ENCODE measurements around the gene PYGO2.

Gene PYGO2

GRCh38 chr1:155000411-155000725, 38.8 kb upstream of the PYGO2 start:
- ATAC-seq, result peak; percentile 0

GRCh38 chr1:154999571-155000410, 38.2 kb upstream of the PYGO2 start:
- no peak for ATAC-seq
- TF ChIP-seq POU6F1 (CRISPR knock-in tag; IDR thresholded peaks at IDR 0.05; ENCODE audit: borderline replicate concordance, low read depth) (no peak), CREB5 (CRISPR knock-in tag; IDR thresholded peaks at IDR 0.05; ENCODE audit: low read depth) (no peak), ESRRG (CRISPR knock-in tag; IDR thresholded peaks at IDR 0.05) (no peak), SNAI2 (CRISPR knock-in tag; IDR thresholded peaks at IDR 0.05) (no peak), ZFP30 (CRISPR knock-in tag; IDR thresholded peaks at IDR 0.05) (no peak), BACH2 (CRISPR knock-in tag; IDR thresholded peaks at IDR 0.05; ENCODE audit: borderline replicate concordance) (no peak), OSR1 (CRISPR knock-in tag; IDR thresholded peaks at IDR 0.05) (no peak), ZC3H10 (CRISPR knock-in tag; IDR thresholded peaks at IDR 0.05) (no peak), ZNF8 (CRISPR knock-in tag; IDR thresholded peaks at IDR 0.05) (no peak), PPARA (CRISPR knock-in tag; IDR thresholded peaks at IDR 0.05; ENCODE audit: borderline replicate concordance) (no peak), ZNF70 (CRISPR knock-in tag; IDR thresholded peaks at IDR 0.05) (no peak)

More at GRCh38 chr1:155000411-155000725, 38.8 kb upstream of the PYGO2 start:
- no peak for TF ChIP-seq GLIS3 (CRISPR knock-in tag; IDR thresholded peaks at IDR 0.05)
- TF ChIP-seq TSHZ2 (CRISPR knock-in tag; IDR thresholded peaks at IDR 0.05), result no peak
- TF ChIP-seq POU6F1 (CRISPR knock-in tag; IDR thresholded peaks at IDR 0.05; ENCODE audit: borderline replicate concordance, low read depth), result no peak
- TF ChIP-seq ZC3H10 (CRISPR knock-in tag; IDR thresholded peaks at IDR 0.05), result no peak
- no peak for TF ChIP-seq TCF4 (CRISPR knock-in tag; IDR thresholded peaks at IDR 0.05; ENCODE audit: borderline replicate concordance)
- TF ChIP-seq ARNTL (CRISPR knock-in tag; IDR thresholded peaks at IDR 0.05; ENCODE audit: borderline replicate concordance, low read depth), result no peak
- no peak for TF ChIP-seq ZFP30 (CRISPR knock-in tag; IDR thresholded peaks at IDR 0.05)
- no peak for TF ChIP-seq ZNF8 (CRISPR knock-in tag; IDR thresholded peaks at IDR 0.05)
- TF ChIP-seq PATZ1 (CRISPR knock-in tag; IDR thresholded peaks at IDR 0.05; ENCODE audit: borderline replicate concordance), result no peak
- no peak for TF ChIP-seq OSR1 (CRISPR knock-in tag; IDR thresholded peaks at IDR 0.05)
- no peak for TF ChIP-seq CSRNP3 (CRISPR knock-in tag; IDR thresholded peaks at IDR 0.05)
- TF ChIP-seq SNAI2 (CRISPR knock-in tag; IDR thresholded peaks at IDR 0.05), result no peak
- TF ChIP-seq ZNF565 (CRISPR knock-in tag; conservative IDR thresholded peaks at IDR 0.05; ENCODE audit: low read depth), result no peak
- TF ChIP-seq RARB (CRISPR knock-in tag; IDR thresholded peaks at IDR 0.05), result no peak
- no peak for TF ChIP-seq CSDC2 (CRISPR knock-in tag; IDR thresholded peaks at IDR 0.05)
- TF ChIP-seq ZNF70 (CRISPR knock-in tag; IDR thresholded peaks at IDR 0.05), result no peak
- no peak for TF ChIP-seq ESRRG (CRISPR knock-in tag; IDR thresholded peaks at IDR 0.05)
- TF ChIP-seq TOX (CRISPR knock-in tag; IDR thresholded peaks at IDR 0.05; ENCODE audit: borderline replicate concordance), result no peak

All from SK-N-SH treated with all-trans-retinoic acid at 6 μM for 48 hours (cell line).